H9 (cell line): ENCODE data around the gene ZNF329. TPM values are rescaled to one million over a fixed set of nuclear protein-coding genes. Genes with fewer than 3 reads are reported as not detected.

Source experiments
- DNase-seq: peaks from one replicate; pipeline ENCODE4 v3.0.0-alpha.2; 2017
- H2AFZ ChIP-seq: one replicate; pipeline ENCODE4 v1.6.1; 2013; ENCODE audit warnings: mild to moderate bottlenecking, low read length, control low read depth, moderate library complexity
- H2AK5ac ChIP-seq: 2 replicates; pipeline ENCODE4 v1.6.1; 2013; ENCODE audit warnings: low read length, control low read depth, mixed read lengths; ENCODE audit not compliant: insufficient read length
- H2BK120ac ChIP-seq: one replicate; pipeline ENCODE4 v1.6.1; 2013; ENCODE audit warnings: low read depth, mild to moderate bottlenecking, low read length, control low read depth, inconsistent platforms; ENCODE audit not compliant: poor library complexity, severe bottlenecking
- H2BK12ac ChIP-seq: 2 replicates; pipeline ENCODE4 v1.6.1; 2013; ENCODE audit warnings: low read length, control low read depth, mixed read lengths, low read depth; ENCODE audit not compliant: insufficient read length
- H2BK15ac ChIP-seq: 2 replicates; pipeline ENCODE4 v1.6.1; 2013; ENCODE audit warnings: low read depth, low read length, control low read depth
- H2BK20ac ChIP-seq: one replicate; pipeline ENCODE4 v1.6.1; 2013; ENCODE audit warnings: low read depth, mild to moderate bottlenecking, low read length, control low read depth, inconsistent platforms; ENCODE audit not compliant: poor library complexity, severe bottlenecking
- H2BK5ac ChIP-seq: 2 replicates; pipeline ENCODE4 v1.6.1; 2013; ENCODE audit warnings: low read length, control low read depth, mixed read lengths; ENCODE audit not compliant: insufficient read length
- H3K14ac ChIP-seq: 2 replicates; pipeline ENCODE4 v1.6.1; 2013; ENCODE audit warnings: low read length, control low read depth; ENCODE audit not compliant: insufficient read depth
- H3K18ac ChIP-seq: 2 replicates; pipeline ENCODE4 v1.6.1; 2013; ENCODE audit warnings: low read depth, mild to moderate bottlenecking, mixed read lengths, low read length, control low read depth; ENCODE audit not compliant: insufficient read length
- H3K23ac ChIP-seq: 2 replicates; pipeline ENCODE4 v1.6.1; 2013; ENCODE audit warnings: low read length, control low read depth, mixed read lengths, low read depth; ENCODE audit not compliant: insufficient read length
- H3K23me2 ChIP-seq: 2 replicates; pipeline ENCODE4 v1.6.1; 2013; ENCODE audit warnings: low read depth, mild to moderate bottlenecking, mixed read lengths, low read length, control low read depth; ENCODE audit not compliant: insufficient read length, poor library complexity, severe bottlenecking
- H3K27ac ChIP-seq: 2 replicates; pipeline ENCODE4 v1.5.1; 2013; ENCODE audit warnings: low read length, control low read depth, mixed read lengths, low read depth; ENCODE audit not compliant: insufficient read length
- H3K27me3 ChIP-seq: 2 replicates; pipeline ENCODE4 v1.6.1; 2013; ENCODE audit warnings: low read length, control low read depth, inconsistent platforms; ENCODE audit not compliant: insufficient read depth
- H3K4ac ChIP-seq: 2 replicates; pipeline ENCODE4 v1.6.1; 2013; ENCODE audit warnings: low read depth, mild to moderate bottlenecking, control low read depth, inconsistent platforms, low read length, moderate library complexity
- H3K4me1 ChIP-seq: 2 replicates; pipeline ENCODE4 v1.6.1; 2013; ENCODE audit warnings: low read length, control low read depth, inconsistent platforms; ENCODE audit not compliant: insufficient read depth
- H3K4me2 ChIP-seq: 2 replicates; pipeline ENCODE4 v1.6.1; 2013; ENCODE audit warnings: low read length, control low read depth, mixed read lengths; ENCODE audit not compliant: insufficient read length, insufficient read depth
- H3K56ac ChIP-seq: 2 replicates; pipeline ENCODE4 v1.6.1; 2013; ENCODE audit warnings: low read depth, mild to moderate bottlenecking, mixed read lengths, low read length, control low read depth; ENCODE audit not compliant: insufficient read length
- H3K79me1 ChIP-seq: 2 replicates; pipeline ENCODE4 v1.6.1; 2013; ENCODE audit warnings: low read depth, mild to moderate bottlenecking, moderate library complexity, low read length, control low read depth, inconsistent platforms; ENCODE audit not compliant: insufficient read depth, poor library complexity, severe bottlenecking
- H3K79me2 ChIP-seq: 2 replicates; pipeline ENCODE4 v1.6.1; 2013; ENCODE audit warnings: low read length, control low read depth, inconsistent platforms; ENCODE audit not compliant: insufficient read depth
- H3K9ac ChIP-seq: 2 replicates; pipeline ENCODE4 v1.6.1; 2013; ENCODE audit warnings: low read length, control low read depth, mixed read lengths; ENCODE audit not compliant: insufficient read length; ENCODE audit errors: extremely low read depth
- H3K9me3 ChIP-seq: one replicate; pipeline ENCODE4 v1.6.1; 2013; ENCODE audit warnings: low read depth, low read length, inconsistent platforms; ENCODE audit not compliant: control insufficient read depth
- H3T11ph ChIP-seq: one replicate; pipeline ENCODE4 v1.6.1; 2013; ENCODE audit warnings: mild to moderate bottlenecking, low read length, control low read depth, inconsistent platforms
- H4K20me1 ChIP-seq: one replicate; pipeline ENCODE4 v1.6.1; 2013; ENCODE audit not compliant: control insufficient read depth, insufficient read length, insufficient read depth
- H4K5ac ChIP-seq: 2 replicates; pipeline ENCODE4 v1.6.1; 2013; ENCODE audit warnings: low read depth, mild to moderate bottlenecking, mixed read lengths, low read length, control low read depth; ENCODE audit not compliant: insufficient read length
- H4K8ac ChIP-seq: replicated peaks from 2 replicates; pipeline ENCODE4 v1.6.1; 2013; ENCODE audit warnings: low read length, control low read depth, mixed read lengths, low read depth; ENCODE audit not compliant: insufficient read length
- H4K91ac ChIP-seq: 2 replicates; pipeline ENCODE4 v1.6.1; 2013; ENCODE audit warnings: low read depth, mild to moderate bottlenecking, moderate library complexity, mixed read lengths, low read length, control low read depth; ENCODE audit not compliant: insufficient read length
- H3K27ac Mint-ChIP-seq, 3 experiments: 2 replicates in 2 of 3; 3 replicates in 1 of 3; pipeline ENCODE4 v1.8.0; 2020 to 2021; ENCODE audit warnings: mixed read lengths in 3 of 3, mild to moderate bottlenecking in 1 of 3, moderate library complexity in 1 of 3
- H3K27me3 Mint-ChIP-seq: 2 replicates; pipeline ENCODE4 v1.8.0; 2021; ENCODE audit warnings: low read depth, mild to moderate bottlenecking, moderate library complexity, mixed read lengths
- H3K36me3 Mint-ChIP-seq, 3 experiments: 2 replicates in 2 of 3; 3 replicates in 1 of 3; pipeline ENCODE4 v1.8.0; 2020 to 2021; ENCODE audit warnings: low read depth in 3 of 3, mixed read lengths in 3 of 3; ENCODE audit not compliant: insufficient read depth in 1 of 3
- H3K4me1 Mint-ChIP-seq, 2 experiments: 2 replicates each; pipeline ENCODE4 v1.8.0; 2020; ENCODE audit warnings: mixed read lengths in 2 of 2
- H3K4me3 Mint-ChIP-seq, 2 experiments: 2 replicates in 1 of 2; 3 replicates in 1 of 2; pipeline ENCODE4 v1.8.0; 2020 to 2021; ENCODE audit warnings: mild to moderate bottlenecking in 2 of 2, mixed read lengths in 2 of 2, moderate library complexity in 1 of 2
- H3K9me3 Mint-ChIP-seq, 2 experiments: 2 replicates in 1 of 2; 3 replicates in 1 of 2; pipeline ENCODE4 v1.8.0; 2020; ENCODE audit warnings: mild to moderate bottlenecking in 2 of 2, mixed read lengths in 2 of 2, moderate library complexity in 1 of 2
- WGBS: extraction: QIAGEN DNeasy Blood & Tissue Kit; methylation state at CpG from one replicate; pipeline ENCODE4 v1.1.7; 2013; ENCODE audit warnings: missing lambda C conversion rate, low lambda C conversion rate, mixed read lengths; ENCODE audit not compliant: insufficient read length; ENCODE audit errors: extremely low coverage; 5-methylcytosine and 5-hydroxymethylcytosine counted together
- total RNA-seq: library from RNA; stranded (reverse); gene quantifications from 2 replicates; pipeline ENCODE4 v1.2.1, GENCODE V29; 2021
- TF ChIP-seq, protein P1 (sequence below): fragments of 200-600 bp; sonication (generic); conservative IDR thresholded peaks from 3 replicates; pipeline ENCODE4 v1.8.0; 2021; ENCODE audit warnings: antibody characterized with exemption, mild to moderate bottlenecking

ZNF329 gene
- total RNA-seq, 1 experiment from 2014 or later, result 12.1 TPM

DNA sequence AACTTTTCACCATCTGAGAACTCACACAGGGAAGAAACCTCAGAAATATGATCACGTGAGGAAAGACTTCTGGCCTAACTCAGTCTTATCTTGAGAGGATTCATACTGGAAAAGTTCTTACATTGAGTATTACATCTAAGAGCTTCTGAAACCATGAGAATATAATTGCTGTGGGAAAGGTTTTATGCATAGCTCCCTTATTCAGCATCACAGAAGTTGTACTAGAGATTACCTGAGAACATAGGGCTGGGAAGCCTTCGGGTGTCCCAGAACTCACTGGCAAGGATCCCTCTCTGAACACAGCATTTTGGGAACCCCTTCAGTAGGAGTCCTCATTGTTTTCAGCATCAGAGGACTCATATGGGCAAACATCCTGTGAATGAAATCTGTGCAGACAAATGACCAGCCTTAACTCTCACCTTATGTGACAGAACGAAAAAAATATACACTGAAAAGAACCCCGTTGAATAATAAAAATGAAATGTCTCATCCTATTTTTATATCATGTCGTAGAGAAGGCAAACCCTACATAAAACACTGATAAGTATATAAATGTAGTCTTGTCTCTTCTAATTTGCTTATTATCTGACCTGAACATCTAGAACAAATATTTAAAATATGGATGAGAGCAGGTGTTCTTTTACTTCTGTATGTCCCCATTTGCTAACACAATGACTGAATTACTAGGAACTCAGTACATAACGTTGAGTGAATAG lies 46.5 kb upstream of the ZNF329 start:
- WGBS, result no CpG with 5 or more reads among the region's 6 CpGs
- H3K9me3 ChIP-seq, result peaks cover 98% of the 10 kb centered on the region
- no peak overlapping the region for H3K9ac ChIP-seq
- H2BK12ac ChIP-seq, result no peak overlapping the region
- H4K5ac ChIP-seq, result no peak overlapping the region
- H3K27me3 Mint-ChIP-seq, result peaks cover 1% of the 10 kb centered on the region; the same call in 1 of the 2 replicates
- no peak overlapping the region for H3K4me2 ChIP-seq
- no peak overlapping the region for H3K27ac ChIP-seq
- no peaks in the 10 kb centered on the region for H3K79me1 ChIP-seq
- H3K36me3 Mint-ChIP-seq, result peaks cover 92 to 100% (median 95%) of the 10 kb centered on the region in 3 experiments
- H3K4me1 ChIP-seq, result no peaks in the 10 kb centered on the region
- H3K18ac ChIP-seq, result no peak overlapping the region
- no peak overlapping the region for H2AFZ ChIP-seq
- H4K91ac ChIP-seq, result no peak overlapping the region
- H3K56ac ChIP-seq, result no peak overlapping the region
- no peak overlapping the region for H3K4ac ChIP-seq
- DNase-seq, result no peak
- no peak overlapping the region for H3K14ac ChIP-seq
- H2BK15ac ChIP-seq, result no peak overlapping the region
- H3K79me2 ChIP-seq, result no peaks in the 10 kb centered on the region
- H3K27me3 ChIP-seq, result no peaks in the 10 kb centered on the region
- peaks cover 92 to 99% of the 10 kb centered on the region in 2 experiments for H3K9me3 Mint-ChIP-seq
- TF ChIP-seq, protein P1, sequence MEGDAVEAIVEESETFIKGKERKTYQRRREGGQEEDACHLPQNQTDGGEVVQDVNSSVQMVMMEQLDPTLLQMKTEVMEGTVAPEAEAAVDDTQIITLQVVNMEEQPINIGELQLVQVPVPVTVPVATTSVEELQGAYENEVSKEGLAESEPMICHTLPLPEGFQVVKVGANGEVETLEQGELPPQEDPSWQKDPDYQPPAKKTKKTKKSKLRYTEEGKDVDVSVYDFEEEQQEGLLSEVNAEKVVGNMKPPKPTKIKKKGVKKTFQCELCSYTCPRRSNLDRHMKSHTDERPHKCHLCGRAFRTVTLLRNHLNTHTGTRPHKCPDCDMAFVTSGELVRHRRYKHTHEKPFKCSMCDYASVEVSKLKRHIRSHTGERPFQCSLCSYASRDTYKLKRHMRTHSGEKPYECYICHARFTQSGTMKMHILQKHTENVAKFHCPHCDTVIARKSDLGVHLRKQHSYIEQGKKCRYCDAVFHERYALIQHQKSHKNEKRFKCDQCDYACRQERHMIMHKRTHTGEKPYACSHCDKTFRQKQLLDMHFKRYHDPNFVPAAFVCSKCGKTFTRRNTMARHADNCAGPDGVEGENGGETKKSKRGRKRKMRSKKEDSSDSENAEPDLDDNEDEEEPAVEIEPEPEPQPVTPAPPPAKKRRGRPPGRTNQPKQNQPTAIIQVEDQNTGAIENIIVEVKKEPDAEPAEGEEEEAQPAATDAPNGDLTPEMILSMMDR, result no peak
- no peak overlapping the region for H2BK20ac ChIP-seq
- no peak overlapping the region for H2BK120ac ChIP-seq
- no peak overlapping the region for H3K4me3 Mint-ChIP-seq
- H2AK5ac ChIP-seq, result no peak overlapping the region
- H2BK5ac ChIP-seq, result no peak overlapping the region
- H3T11ph ChIP-seq, result no peak overlapping the region
- no peaks in the 10 kb centered on the region for H3K4me1 Mint-ChIP-seq
- H3K23me2 ChIP-seq, result no peaks in the 10 kb centered on the region
- no peak overlapping the region for H3K27ac Mint-ChIP-seq
- H4K20me1 ChIP-seq, result no peaks in the 10 kb centered on the region
- no peak overlapping the region for H3K23ac ChIP-seq
- H4K8ac ChIP-seq, result no peak overlapping the region
